Central memory CD4-positive, alpha-beta T cell (primary cell): ENCODE data around the gene ZNF385B.

ENCODE experiments used
- DNase-seq: peaks from one replicate; pipeline ENCODE4 v3.0.0; 2022

ZNF385B gene

GRCh38 chr2:179622112-179622511 is 239.3 kb downstream of the ZNF385B start:
- DNase-seq: no peak

DNA sequence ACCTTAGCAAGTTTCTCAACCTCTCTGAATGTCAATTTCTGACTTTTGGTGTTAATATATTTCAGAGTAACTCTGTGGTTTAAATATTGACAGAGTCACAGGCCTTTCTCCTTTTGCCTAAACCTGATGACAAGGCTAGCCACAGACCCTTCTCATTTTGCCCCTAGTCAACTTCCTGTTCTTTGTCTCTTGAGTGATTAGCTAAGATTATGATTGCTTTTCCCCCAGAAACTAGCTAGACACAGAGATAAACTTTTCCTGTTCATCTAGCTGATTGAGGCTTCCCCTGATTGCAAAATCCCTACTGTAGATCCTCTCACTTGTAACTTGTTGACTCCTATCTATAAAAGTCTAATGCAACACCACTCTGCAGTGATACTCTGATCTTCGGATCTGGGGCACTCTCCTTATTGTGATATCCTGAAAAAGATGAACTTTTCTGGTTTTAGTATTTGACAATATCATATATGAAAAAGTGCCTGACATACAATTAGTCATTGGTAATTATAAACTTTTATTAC is 241.4 kb downstream of the ZNF385B start:
- no peak for DNase-seq

- DNase-seq: no peak
Observed at GRCh38 chr2:179614121-179614520, 247.3 kb downstream of the ZNF385B start.

GRCh38 chr2:179613701-179614100 is 247.7 kb downstream of the ZNF385B start:
- DNase-seq: no peak

- no peak for DNase-seq
Observed at GRCh38 chr2:179613299-179613651, 248.1 kb downstream of the ZNF385B start.

- DNase-seq: no peak
Observed at GRCh38 chr2:179612591-179613298, 248.7 kb downstream of the ZNF385B start.

GRCh38 chr2:179612108-179612507 is 249.3 kb downstream of the ZNF385B start:
- no peak for DNase-seq

- DNase-seq: no peak
Observed at GRCh38 chr2:179606141-179606540, 255.3 kb downstream of the ZNF385B start.

DNA sequence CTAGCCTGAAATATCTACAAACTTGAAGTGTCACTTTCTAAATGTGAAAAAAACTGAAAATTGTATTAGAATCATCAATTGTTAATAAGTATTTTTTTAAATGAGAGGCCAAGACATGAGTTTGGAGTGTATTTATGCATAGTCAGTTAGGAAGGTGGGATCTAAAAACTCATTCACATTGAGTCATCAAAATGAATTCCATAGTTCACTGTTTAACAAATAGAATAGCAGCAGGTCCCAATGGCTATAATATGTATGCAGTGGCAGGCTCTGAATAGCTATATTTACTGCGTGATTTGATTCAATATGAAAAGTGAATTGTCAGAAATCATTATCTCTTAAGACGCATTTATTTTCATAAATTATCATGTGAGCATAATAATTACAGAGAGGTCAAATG is 256.1 kb downstream of the ZNF385B start:
- DNase-seq: no peak

- DNase-seq: no peak
Observed at GRCh38 chr2:179604598-179604997, 256.8 kb downstream of the ZNF385B start.

DNA sequence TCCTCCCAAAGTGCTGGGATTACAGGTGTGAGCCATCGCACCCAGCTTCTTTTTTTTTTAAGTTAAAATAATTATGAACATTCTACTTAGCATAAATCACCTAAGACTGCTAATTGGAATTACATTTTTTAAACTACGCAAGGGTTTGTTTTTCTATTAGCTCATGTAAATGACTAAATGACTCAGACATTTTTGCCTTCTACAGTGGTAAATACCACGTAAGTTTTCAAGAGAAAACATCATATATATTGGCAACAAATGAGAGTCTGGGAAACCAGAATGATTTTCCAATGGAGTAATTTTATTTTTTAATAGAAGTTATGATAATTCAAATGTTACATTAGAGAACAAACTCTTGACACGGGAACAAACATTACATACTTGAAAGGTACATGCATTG is 259.0 kb downstream of the ZNF385B start:
- DNase-seq: no peak

- DNase-seq: no peak
Observed at GRCh38 chr2:179596018-179596417, 265.4 kb downstream of the ZNF385B start.

- no peak for DNase-seq
Observed at GRCh38 chr2:179595284-179595683, 266.1 kb downstream of the ZNF385B start.

DNA sequence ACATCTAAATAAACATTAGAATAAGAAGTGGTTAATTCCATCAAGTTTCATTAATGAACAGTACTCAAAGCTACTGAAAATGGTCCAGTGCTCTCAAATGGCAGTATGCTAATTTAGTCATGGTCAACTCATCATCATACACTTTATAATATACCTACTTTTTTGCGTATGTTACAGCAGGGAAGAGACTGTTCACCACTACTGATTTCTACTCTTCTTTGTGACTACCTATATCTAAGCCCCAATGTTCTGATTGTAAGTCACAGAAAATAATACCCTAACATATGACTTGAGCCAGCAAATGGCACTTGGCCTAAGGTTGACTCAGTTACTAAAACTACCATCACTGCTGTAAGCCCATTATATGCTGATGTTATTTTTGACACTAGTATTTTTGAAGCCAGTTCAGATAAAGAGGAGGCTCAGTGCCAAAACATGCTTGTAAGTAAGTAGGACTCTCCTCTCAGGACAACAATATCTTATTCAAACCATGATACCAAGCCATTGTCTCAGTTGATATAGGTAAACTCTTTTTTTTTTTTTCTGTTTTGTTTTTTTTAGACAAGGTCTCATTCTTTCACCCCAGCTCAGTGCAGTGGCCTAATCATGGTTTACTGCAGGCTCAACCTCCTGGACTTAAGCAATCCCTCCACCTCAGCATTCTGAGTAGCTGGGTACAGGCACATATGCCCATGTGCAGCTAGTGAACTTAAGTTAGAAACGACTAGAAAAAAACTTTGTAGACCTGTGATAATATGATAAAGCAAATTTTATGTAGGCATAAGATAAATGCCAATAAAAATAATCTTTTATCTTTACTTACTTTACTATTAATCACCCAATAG is 266.9 kb downstream of the ZNF385B start:
- no peak for DNase-seq

DNA sequence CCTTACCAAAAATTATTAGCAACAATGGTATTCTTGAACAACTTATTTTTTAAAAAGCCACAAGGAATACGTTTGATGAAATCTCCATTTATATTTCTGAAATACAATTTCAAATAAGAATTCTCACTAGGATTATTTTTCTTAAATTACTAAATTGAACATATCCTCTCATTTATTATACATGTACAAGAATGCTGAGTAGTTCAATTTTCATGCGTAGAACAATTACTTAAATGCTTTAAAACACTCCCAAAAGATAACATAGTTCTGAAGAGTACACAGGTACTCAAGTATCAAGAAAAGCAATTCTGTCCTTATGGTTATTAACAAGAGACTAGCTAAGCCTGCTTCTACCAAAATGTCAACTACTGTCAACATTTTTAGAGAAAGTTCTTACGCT is 268.1 kb downstream of the ZNF385B start:
- no peak for DNase-seq

- no peak for DNase-seq
Observed at GRCh38 chr2:179592167-179592936, 269.1 kb downstream of the ZNF385B start.

DNA sequence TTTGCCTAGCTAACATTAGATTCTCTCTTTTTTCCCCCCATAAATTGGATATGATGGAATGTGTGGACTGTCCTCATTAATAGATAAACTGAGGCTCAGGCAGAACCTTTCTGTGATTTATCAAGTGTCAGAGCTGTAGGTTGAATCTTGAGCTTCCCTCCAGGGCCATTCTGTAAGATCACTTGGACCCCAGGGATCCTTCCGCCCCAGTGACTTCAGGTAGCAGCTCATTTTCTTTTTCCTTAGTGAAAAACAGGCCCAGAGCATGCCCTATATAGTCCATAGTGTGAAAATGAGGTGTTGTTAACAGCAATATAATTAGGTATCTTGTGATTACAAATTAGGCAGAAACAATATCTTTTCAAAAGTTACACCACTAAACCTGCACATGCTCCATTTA is 269.7 kb downstream of the ZNF385B start:
- no peak for DNase-seq

- no peak for DNase-seq
Observed at GRCh38 chr2:179588486-179589145, 272.8 kb downstream of the ZNF385B start.

GRCh38 chr2:179584760-179585159 is 276.7 kb downstream of the ZNF385B start:
- DNase-seq: no peak

GRCh38 chr2:179581605-179582004 is 279.8 kb downstream of the ZNF385B start:
- no peak for DNase-seq

DNA sequence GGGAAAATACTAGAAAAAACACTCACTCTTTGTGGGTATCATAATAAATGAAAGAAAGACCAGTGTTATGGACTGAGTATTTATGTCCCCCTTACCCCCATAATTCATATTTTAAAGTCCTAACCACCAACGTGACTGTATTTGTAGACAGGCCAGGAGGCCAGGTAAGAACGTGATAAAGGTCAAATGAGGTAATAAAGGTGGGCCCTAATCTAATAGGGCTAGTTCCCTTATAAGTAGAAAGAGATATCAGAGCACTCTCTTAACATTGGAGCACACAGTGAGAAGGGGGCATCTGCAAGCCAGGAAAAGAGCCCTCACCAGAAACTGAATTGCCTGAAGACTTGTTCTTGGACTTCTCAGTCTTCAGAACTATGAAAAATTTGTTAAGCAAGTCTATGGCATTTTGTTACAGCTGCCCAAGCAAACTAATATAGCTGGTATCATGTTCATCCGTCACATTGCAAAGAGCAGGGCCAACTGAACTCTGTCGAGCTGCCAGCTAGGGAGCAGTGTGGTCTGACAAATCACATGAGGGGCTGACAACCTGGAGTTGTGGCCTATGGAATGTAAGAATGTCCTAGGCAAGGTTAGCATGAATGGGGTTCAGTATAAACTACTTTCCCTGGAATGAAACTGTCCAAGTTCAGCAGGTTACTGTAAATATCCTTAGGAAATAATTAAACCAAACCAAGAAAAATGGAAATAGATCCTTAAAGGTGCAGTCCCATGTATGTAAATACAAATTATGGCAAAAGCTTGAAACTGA is 280.9 kb downstream of the ZNF385B start:
- DNase-seq: no peak

DNA sequence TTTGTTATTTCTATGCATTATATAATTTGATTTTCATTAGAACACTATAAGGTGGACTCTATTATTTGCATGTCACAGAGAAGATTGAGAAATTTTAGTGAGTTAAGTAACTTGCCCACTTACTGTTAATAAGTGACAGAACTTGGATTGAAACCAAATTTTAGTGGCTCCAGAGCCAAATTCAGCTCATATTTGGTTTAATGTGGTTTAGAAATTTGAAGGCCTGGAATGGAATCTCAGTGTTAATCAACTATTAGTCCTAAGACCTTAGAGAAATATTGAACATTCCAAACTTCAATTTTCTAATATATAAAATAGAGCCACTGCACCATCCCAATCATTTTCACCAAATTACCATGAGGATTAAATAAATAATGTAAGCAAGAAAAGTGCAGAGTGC is 281.6 kb downstream of the ZNF385B start:
- no peak for DNase-seq
